Measurements from ENCODE around the gene ABCD3.
"Not testable (repeated sequence)": the region's sequence is repeated elsewhere in the genome, so short reads cannot be mapped to it uniquely, and the experiment has no call there.

The ABCD3 gene

GRCh38 chr1:94553931-94554330 is 135.7 kb downstream of the ABCD3 start:
- no peak for DNase-seq

DNA sequence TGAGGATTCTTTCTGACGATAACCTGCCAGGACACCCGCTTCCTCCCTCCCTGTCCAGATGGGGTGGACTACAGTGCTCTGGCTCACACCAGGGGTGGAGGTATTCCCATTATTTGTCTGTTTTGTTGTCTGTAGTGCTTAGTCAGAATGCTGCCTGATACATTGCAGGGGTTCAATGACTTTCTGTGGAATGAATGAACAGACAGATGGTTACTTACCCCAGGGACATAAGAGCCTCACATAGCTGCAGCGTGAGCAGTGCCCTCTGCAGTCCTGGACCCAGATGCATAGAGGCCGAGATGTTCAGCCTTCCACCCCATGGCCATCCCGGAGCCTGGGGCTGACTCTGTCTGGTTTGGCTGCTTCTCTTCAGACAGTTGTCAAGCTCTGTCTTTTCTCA is 136.4 kb downstream of the ABCD3 start:
- DNase-seq = no peak

- DNase-seq = no peak
Measured at GRCh38 chr1:94555091-94555490, 136.9 kb downstream of the ABCD3 start.

DNA sequence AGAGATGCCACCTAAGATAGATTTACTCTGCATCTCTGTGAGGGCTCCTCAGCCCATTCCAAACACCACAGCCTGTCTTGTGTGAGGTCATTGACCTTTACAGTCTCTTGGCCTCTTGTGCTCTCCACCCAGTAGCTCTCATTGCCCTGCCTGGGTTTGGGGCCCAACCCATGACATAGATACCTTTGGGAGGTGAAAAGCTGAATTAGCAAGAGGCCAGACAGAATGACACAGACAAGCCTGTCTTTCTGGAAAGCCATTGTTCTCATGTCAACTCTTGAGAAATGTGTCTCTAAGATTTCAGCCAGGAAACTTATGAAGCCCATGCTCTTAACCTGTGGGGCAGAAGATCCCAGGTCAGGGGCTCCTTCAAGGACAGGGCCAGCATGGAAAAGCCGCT is 141.7 kb downstream of the ABCD3 start:
- no peak for DNase-seq

DNA sequence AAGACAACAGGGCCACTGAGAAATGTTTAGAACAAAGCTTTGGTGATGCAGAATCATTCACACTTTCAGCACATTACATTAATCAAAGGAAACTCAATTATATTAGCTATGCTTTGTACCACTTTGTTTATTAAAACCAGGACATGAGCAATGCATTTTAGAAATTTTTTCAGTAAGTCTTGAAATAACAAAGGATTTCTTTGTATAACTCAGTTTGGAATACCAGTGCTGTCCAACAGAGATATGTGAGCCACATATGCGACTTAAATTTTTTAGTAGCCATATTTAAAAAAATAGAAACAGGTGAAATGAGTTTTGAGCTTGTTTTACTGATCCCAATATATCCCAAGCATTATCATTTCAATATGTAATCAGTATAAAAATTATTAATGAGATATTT is 142.1 kb downstream of the ABCD3 start:
- DNase-seq = no peak

DNA sequence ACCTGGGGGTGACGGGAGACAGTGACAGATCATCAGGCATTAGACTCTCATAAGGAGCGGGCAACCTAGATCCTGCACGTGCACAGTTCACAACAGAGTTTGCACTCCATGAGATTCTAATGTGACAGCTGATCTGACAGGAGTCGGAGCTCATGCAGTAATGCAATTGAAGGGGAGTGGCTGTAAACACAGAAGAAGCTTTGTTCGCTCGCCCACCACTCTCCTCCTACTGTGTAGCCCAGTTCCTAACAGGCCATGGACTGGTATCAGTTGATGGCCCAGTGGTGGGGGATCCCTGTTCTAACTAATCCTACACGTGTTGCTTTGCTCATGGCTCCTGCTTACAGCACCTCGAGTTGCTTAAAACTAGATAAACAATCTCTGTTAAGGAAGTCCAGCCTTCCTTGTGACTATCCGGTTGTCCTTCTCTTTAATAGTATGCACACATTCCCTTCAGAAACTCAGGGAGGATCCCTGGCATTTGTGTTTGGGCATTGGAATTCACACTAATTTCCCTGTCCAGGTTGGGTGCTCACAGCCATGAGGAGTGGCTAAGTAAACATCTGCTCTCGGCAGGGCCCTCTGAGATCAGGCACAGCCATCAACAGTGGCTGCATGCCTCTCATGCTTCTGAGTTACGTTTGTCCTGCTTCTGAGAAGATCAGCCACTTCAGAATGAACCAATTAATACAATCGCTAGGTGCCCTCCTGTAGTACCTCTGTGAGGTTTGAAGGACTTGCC is 144.5 kb downstream of the ABCD3 start:
- no peak for DNase-seq

DNA sequence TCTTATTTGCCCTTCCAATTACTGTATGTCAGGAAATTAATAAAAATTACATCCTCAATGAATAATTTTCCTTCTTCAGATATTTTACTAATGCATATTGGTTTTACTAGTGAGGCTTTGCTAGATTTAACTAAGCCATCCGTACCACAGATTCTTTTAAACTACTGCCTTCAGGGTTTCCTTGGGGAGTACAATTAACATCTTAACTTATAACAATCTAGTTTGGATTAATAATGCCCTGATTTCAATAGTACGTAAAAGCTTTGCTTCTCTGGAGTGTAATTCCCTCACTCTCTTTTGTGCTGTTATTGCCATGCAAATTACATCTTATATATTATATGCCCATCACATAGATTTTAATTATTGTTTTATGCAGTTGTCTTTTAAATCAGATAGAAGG is 147.7 kb downstream of the ABCD3 start:
- no peak for DNase-seq

GRCh38 chr1:94566436-94566835 is 148.2 kb downstream of the ABCD3 start:
- not testable (repeated sequence) for DNase-seq

DNA sequence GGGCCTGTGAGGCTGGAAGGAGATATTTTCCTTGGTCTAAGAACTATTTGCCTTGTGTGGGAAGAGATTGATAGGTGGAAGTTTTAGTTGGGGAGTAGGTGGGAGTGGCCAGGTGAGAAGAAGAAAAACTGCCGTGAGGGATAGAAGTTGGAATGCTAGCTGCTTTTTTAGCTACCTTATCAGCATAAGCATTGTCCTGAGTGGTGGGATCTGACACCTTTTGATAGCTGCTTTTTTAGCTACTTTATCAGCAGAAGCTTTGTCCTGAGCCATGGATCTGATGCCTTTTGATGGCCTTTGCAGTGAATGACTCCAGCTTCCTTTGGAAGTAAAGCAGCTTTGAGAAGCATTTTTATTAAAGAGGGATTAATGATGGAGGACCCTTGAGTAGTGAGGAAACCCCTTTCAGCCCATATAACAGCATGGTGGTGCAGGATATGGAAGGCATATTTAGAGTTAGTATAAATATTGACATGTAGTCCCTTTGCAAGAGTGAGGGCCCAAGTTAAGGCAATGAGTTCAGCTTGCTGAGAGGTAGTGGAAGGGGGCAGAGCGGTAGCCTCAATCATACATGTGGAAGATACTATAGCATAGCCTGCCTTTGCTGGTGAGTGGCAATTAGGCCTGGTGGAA is 149.9 kb downstream of the ABCD3 start:
- DNase-seq = not testable (repeated sequence)

Measured in activated naive CD4-positive, alpha-beta T cell treated with anti-CD3 and anti-CD28 coated beads, Interleukin-2, amount 50 U/mL, for 16 hours (primary cell).